HepG2 (cell line): ENCODE results near the gene RALB. TPM values are rescaled to one million over a fixed set of nuclear protein-coding genes. Genes with fewer than 3 reads are reported as not detected.

Experiments
- ATAC-seq: fragments of 200-7000 bp; cut with Tn5 transposase; 3 replicates; pipeline ENCODE4 v1.9.1; 2020; ENCODE audit warnings: mild to moderate bottlenecking, moderate library complexity
- BruUV-seq: library from RNA; stranded (reverse); fragments of 400-500 nt; replicated peaks from 2 replicates; lab custom pipeline; 2021; lab: Mats Ljungman, UMichigan
- CTCF ChIA-PET: fragments of 300-600 bp; formaldehyde crosslinking; extraction: SDS; loops from one replicate; lab custom pipeline; 2021; ENCODE audit warnings: low total read pairs, inconsistent platforms, low intra/inter-chr PET ratio; lab: Yijun Ruan, JAX
- POLR2A ChIA-PET: fragments of 350-600 bp; sonication (Branson Sonifier 250); formaldehyde crosslinking; loops from one replicate; lab custom pipeline; 2020; ENCODE audit warnings: antibody characterized with exemption, inconsistent platforms; lab: Yijun Ruan, JAX
- DNase-seq: peaks from one replicate; pipeline ENCODE4 v3.0.0-alpha.2; 2015; ENCODE audit warnings: low spot score
- FAIRE-seq: peaks from 3 replicates; lab custom pipeline; 2011; peaks lifted over from hg19 to GRCh38; lab: Jason Lieb, UNC
- H2AFZ ChIP-seq: one replicate; pipeline ENCODE4 v1.6.1; 2011; ENCODE audit warnings: low read length, inconsistent platforms
- H3K27ac ChIP-seq: fragments of 300-600 bp; 3 replicates; pipeline ENCODE4 v1.8.0; 2011; ENCODE audit warnings: mixed run types, mild to moderate bottlenecking, mixed read lengths, low read length, inconsistent platforms; ENCODE audit not compliant: insufficient read depth; ENCODE audit errors: extremely low read length
- H3K27me3 ChIP-seq, 2 experiments: fragments of 200-600 bp in 1 of 2; 2 replicates in 1 of 2; 3 replicates in 1 of 2; pipeline versions ENCODE4 v1.6.0 to v1.8.0; 2011; ENCODE audit warnings: low read length in 2 of 2, mild to moderate bottlenecking in 2 of 2, moderate library complexity in 2 of 2, inconsistent platforms in 1 of 2; ENCODE audit not compliant: insufficient read depth in 2 of 2, control insufficient read depth in 1 of 2
- H3K36me3 ChIP-seq, 2 experiments: fragments of 200-600 bp in 1 of 2; replicated peaks in 1 of 2; 2 replicates in 1 of 2; 3 replicates in 1 of 2; pipeline versions ENCODE4 v1.5.1 to v1.8.0; 2011; ENCODE audit warnings: low read length in 2 of 2, inconsistent platforms in 1 of 2; ENCODE audit not compliant: insufficient read depth in 2 of 2, control insufficient read depth in 1 of 2
- H3K4me1 ChIP-seq: 2 replicates; pipeline ENCODE4 v1.5.1; 2012; ENCODE audit warnings: low read length, inconsistent platforms; ENCODE audit not compliant: insufficient read depth
- H3K4me2 ChIP-seq: 2 replicates; pipeline ENCODE4 v1.6.0; 2011; ENCODE audit warnings: low read depth, low read length, inconsistent platforms
- H3K4me3 ChIP-seq, 3 experiments: fragments of 200-600 bp in 1 of 3; sonication (generic), shearing (Covaris generic) in 1 of 3; replicated peaks in 1 of 3; 2 replicates each; pipeline ENCODE4 v1.5.1; 2011 to 2016; ENCODE audit warnings: low read length in 3 of 3, inconsistent platforms in 2 of 3, low read depth in 2 of 3, mild to moderate bottlenecking in 2 of 3, control low read depth in 1 of 3, mixed read lengths in 1 of 3; ENCODE audit not compliant: insufficient read depth in 1 of 3
- H3K79me2 ChIP-seq: one replicate; pipeline ENCODE4 v1.6.1; 2011; ENCODE audit warnings: low read length, inconsistent platforms; ENCODE audit not compliant: insufficient read depth
- H3K9ac ChIP-seq: 2 replicates; pipeline ENCODE4 v1.6.0; 2011; ENCODE audit warnings: mild to moderate bottlenecking, low read depth, low read length, inconsistent platforms; ENCODE audit not compliant: insufficient read depth
- H3K9me3 ChIP-seq: 2 replicates; pipeline ENCODE4 v1.5.1; 2012; ENCODE audit warnings: mild to moderate bottlenecking, low read length
- H4K20me1 ChIP-seq: 2 replicates; pipeline ENCODE4 v1.6.0; 2011; ENCODE audit warnings: inconsistent platforms, mild to moderate bottlenecking, low read length, moderate library complexity; ENCODE audit not compliant: insufficient read depth
- ASH2L ChIP-seq: fragments of 300-600, 200-600 bp; sonication (generic); IDR thresholded peaks from 2 replicates; pipeline ENCODE4 v1.7.0; 2017; ENCODE audit warnings: low read depth, mild to moderate bottlenecking, moderate library complexity, mixed read lengths, low read length; ENCODE audit not compliant: insufficient read length
- ELF3 ChIP-seq: IDR thresholded peaks from 2 replicates; pipeline ENCODE4 v1.6.1; 2016; ENCODE audit warnings: missing genetic modification reagents, missing compliant biosample characterization
- GATAD1 ChIP-seq: IDR thresholded peaks from 2 replicates; pipeline ENCODE4 v1.6.1; 2016; ENCODE audit warnings: missing genetic modification reagents, missing compliant biosample characterization
- HOXA5 ChIP-seq: sonication (generic); formaldehyde crosslinking; IDR thresholded peaks from 2 replicates; pipeline ENCODE4 v1.4.0; 2020; ENCODE audit warnings: missing genetic modification reagents
- MAFF ChIP-seq: IDR thresholded peaks from 2 replicates; pipeline ENCODE4 v1.6.1; 2011; ENCODE audit warnings: low read depth, low read length, improper control_type of control experiment
- MAFK ChIP-seq, 2 experiments: IDR thresholded peaks in 1 of 2; conservative IDR thresholded peaks in 1 of 2; 2 replicates each; pipeline ENCODE4 v1.6.1; 2011; ENCODE audit warnings: improper control_type of control experiment in 2 of 2, low read length in 2 of 2
- MEIS2 ChIP-seq: sonication (generic); formaldehyde crosslinking; IDR thresholded peaks from 2 replicates; pipeline ENCODE4 v1.9.0; 2021; ENCODE audit warnings: mild to moderate bottlenecking, missing genetic modification reagents
- NCOA5 ChIP-seq: sonication (generic); formaldehyde crosslinking; IDR thresholded peaks from 2 replicates; pipeline ENCODE4 v1.4.0; 2020; ENCODE audit warnings: missing genetic modification reagents
- RARA ChIP-seq: IDR thresholded peaks from 2 replicates; pipeline ENCODE4 v1.6.1; 2016; ENCODE audit warnings: missing genetic modification reagents, missing compliant biosample characterization
- SATB2 ChIP-seq: sonication (generic); formaldehyde crosslinking; IDR thresholded peaks from 2 replicates; pipeline ENCODE4 v1.5.0; 2020; ENCODE audit warnings: missing genetic modification reagents
- SRSF4 ChIP-seq: fragments of 200-400 bp; formaldehyde crosslinking; IDR thresholded peaks from one replicate; pipeline ENCODE4 v1.6.1; 2018; ENCODE audit warnings: mild to moderate bottlenecking, low read depth, low read length, moderate library complexity; ENCODE audit not compliant: poor library complexity, severe bottlenecking
- YEATS4 ChIP-seq: sonication (generic); formaldehyde crosslinking; IDR thresholded peaks from 2 replicates; pipeline ENCODE4 v1.4.0; 2020; ENCODE audit warnings: missing genetic modification reagents, borderline replicate concordance
- ZNF230 ChIP-seq: sonication (generic); formaldehyde crosslinking; IDR thresholded peaks from 2 replicates; pipeline ENCODE4 v1.4.0; 2020; ENCODE audit warnings: mild to moderate bottlenecking, missing genetic modification reagents
- ZNF850 ChIP-seq: sonication (generic); formaldehyde crosslinking; conservative IDR thresholded peaks from 2 replicates; pipeline ENCODE4 v1.9.0; 2021; ENCODE audit warnings: mild to moderate bottlenecking, missing genetic modification reagents
- ZSCAN21 ChIP-seq: sonication (generic); formaldehyde crosslinking; IDR thresholded peaks from 2 replicates; pipeline ENCODE4 v1.8.0; 2022; ENCODE audit warnings: mild to moderate bottlenecking, missing genetic modification reagents, moderate library complexity, borderline replicate concordance
- WGBS: methylation state at CpG from one replicate; pipeline ENCODE4 v1.1.6; 2017; ENCODE audit warnings: low lambda C conversion rate; 5-methylcytosine and 5-hydroxymethylcytosine counted together
- in situ Hi-C: cut with HindIII; loops from 2 replicates; pipeline ENCODE4 v1.10.0; 2017; ENCODE audit warnings: low pct_unique_long_range_greater_than_20kb; ENCODE audit not compliant: extremely low pct_ligation_motif_present
- intact Hi-C: fragments of 100-400 bp; cut with micrococcal nuclease; formaldehyde crosslinking; loops from one replicate; pipeline ENCODE4 v1.10.0; 2022; ENCODE audit not compliant: unreplicated experiment
- polyA plus RNA-seq, 8 experiments: library from polyadenylated mRNA; depleted of rRNA in 3 of 8; stranded (reverse) in 7 of 8; unstranded in 1 of 8; fragments of >200 nt; fragmentation: Illumina TruSeq in 4 of 8; extraction: Trizol in 4 of 8; gene quantifications; 2 replicates each; pipeline versions ENCODE4 v1.2.1 to v1.2.3, GENCODE V29; 2011 to 2016; ENCODE audit warnings: low read depth in 4 of 8, missing spikeins in 1 of 8, mixed read lengths in 1 of 8; ENCODE audit not compliant: insufficient read depth in 1 of 8
- total RNA-seq, 5 experiments: library from RNA; depleted of rRNA; stranded (reverse); fragments of >200 nt; fragmentation: Illumina TruSeq; extraction: Trizol; gene quantifications; 2 replicates each; pipeline ENCODE4 v1.2.3, GENCODE V29; 2016; ENCODE audit warnings: low read depth in 1 of 5
- TF ChIP-seq, protein P1 (sequence below): IDR thresholded peaks from 2 replicates; pipeline ENCODE4 v1.6.1; 2016; ENCODE audit warnings: missing genetic modification reagents, missing compliant biosample characterization
- TF ChIP-seq, protein P2 (sequence below), 2 experiments: IDR thresholded peaks; 2 replicates each; pipeline ENCODE4 v1.6.1; 2011 to 2012; ENCODE audit warnings: low read length in 2 of 2, borderline replicate concordance in 1 of 2, low read depth in 1 of 2, mild to moderate bottlenecking in 1 of 2, moderate library complexity in 1 of 2
- TF ChIP-seq, protein P3 (sequence below): sonication (generic); formaldehyde crosslinking; IDR thresholded peaks from 2 replicates; pipeline ENCODE4 v1.8.0; 2022; ENCODE audit warnings: mild to moderate bottlenecking, missing genetic modification reagents, moderate library complexity

Gene RALB
- total and polyA plus RNA-seq, 2 of the 13 experiments (the other 11 are each of a cell fraction or from before 2014, with no cell fraction given): 37.8 to 43.2 TPM

DNA sequence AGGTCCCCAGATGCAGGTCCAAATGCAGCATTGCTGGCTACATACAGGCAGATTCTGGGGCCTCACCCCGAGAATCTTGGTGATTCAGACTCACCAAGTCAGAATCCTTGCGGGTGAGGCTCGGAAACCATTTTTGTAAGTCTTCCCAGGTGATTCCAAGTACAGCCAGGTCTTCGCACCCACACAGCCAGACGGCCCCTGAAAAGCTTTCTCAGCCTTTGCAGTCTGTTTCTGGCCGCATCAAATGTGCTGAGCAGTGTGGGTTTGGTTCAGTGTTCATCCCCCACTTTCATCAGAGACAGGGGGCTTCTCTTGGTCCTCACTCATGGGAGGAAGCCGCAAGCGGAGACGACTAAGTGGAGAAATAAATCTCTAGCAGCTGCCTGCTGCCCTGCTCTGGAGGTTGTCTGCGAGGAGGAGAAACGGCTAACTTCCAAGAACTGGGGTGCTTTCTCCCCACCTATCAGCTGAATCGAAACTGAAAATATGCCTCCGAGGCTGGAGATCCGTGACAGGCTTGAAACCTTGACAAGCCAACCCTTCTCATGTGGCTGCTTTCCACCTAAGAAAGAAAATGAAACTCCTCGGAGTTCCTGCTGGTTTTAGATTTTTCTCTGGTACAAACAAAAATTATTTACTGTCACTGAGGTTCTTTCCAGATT lies 20.5 kb upstream of the RALB start:
- H3K9me3 ChIP-seq: no peaks in the 10 kb centered on the region
- peak overlapping the region; percentile 94 for H2AFZ ChIP-seq
- FAIRE-seq (no peak), DNase-seq (no peak), ATAC-seq (peak; percentile 14)
- peak overlapping the region; percentile 61; the same call in 1 of the 2 replicates for H3K9ac ChIP-seq
- peak overlapping the region; percentile 95 for H3K4me2 ChIP-seq
- ChIA-PET POLR2A (interaction anchor here (1.1 to 2.1 kb wide), 3 partner anchors 9 to 21 kb away, joined by 3 to 8 read pairs (median 5); partner anchors contain the start of genes RALB and TMEM185B), CTCF (no interaction called here)
- peaks cover 67% of the 10 kb centered on the region for H3K4me1 ChIP-seq
- peak overlapping the region; percentile 61 to 77 (median 74) for H3K4me3 ChIP-seq
- H3K27me3 ChIP-seq: peaks cover 4 to 27% of the 10 kb centered on the region in 2 experiments; a peak in 4 of 5 replicates
- in situ Hi-C loops (no loop called here), intact Hi-C loops (loop anchor here (5.0 kb wide), 1 partner anchor 75 kb away; no protein-coding TSS in a partner anchor)
- H3K36me3 ChIP-seq: no peaks in the 10 kb centered on the region
- WGBS: 2% methylated on average over 14 of the region's 15 CpGs
- H3K27ac ChIP-seq: no peak overlapping the region
- BruUV-seq: no TSS peak
- H4K20me1 ChIP-seq: no peaks in the 10 kb centered on the region
- no peaks in the 10 kb centered on the region for H3K79me2 ChIP-seq
- TF ChIP-seq ZNF230 (CRISPR knock-in tag) (0 out of 2 replicates have a peak, but pooled peaks have one; percentile 17), ASH2L (peak; percentile 13), MEIS2 (CRISPR knock-in tag) (0 out of 2 replicates have a peak, but pooled peaks have one; percentile 45), YEATS4 (CRISPR knock-in tag) (peak; percentile 24; the same call in 1 of the 2 replicates), NCOA5 (CRISPR knock-in tag) (no peak), MAFF (peak; percentile 37; the same call in 1 of the 2 replicates), SATB2 (CRISPR knock-in tag) (0 out of 2 replicates have a peak, but pooled peaks have one; percentile 48), HOXA5 (no peak), ELF3 (CRISPR knock-in tag) (no peak), MAFK (conservative IDR thresholded peaks at IDR 0.05 in 1 of 2, IDR thresholded peaks at IDR 0.05 in 1 of 2; ENCODE audit: low read length in 2 of 2) (peak; percentile 29 to 64; a peak in 1 of 4 replicates), ZNF850 (CRISPR knock-in tag) (no peak), ZSCAN21 (CRISPR knock-in tag) (no peak), RARA (CRISPR knock-in tag) (no peak), GATAD1 (CRISPR knock-in tag) (no peak), SRSF4 (no peak)
- TF ChIP-seq, protein P1, sequence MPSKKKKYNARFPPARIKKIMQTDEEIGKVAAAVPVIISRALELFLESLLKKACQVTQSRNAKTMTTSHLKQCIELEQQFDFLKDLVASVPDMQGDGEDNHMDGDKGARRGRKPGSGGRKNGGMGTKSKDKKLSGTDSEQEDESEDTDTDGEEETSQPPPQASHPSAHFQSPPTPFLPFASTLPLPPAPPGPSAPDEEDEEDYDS: no peak
- TF ChIP-seq, protein P2, sequence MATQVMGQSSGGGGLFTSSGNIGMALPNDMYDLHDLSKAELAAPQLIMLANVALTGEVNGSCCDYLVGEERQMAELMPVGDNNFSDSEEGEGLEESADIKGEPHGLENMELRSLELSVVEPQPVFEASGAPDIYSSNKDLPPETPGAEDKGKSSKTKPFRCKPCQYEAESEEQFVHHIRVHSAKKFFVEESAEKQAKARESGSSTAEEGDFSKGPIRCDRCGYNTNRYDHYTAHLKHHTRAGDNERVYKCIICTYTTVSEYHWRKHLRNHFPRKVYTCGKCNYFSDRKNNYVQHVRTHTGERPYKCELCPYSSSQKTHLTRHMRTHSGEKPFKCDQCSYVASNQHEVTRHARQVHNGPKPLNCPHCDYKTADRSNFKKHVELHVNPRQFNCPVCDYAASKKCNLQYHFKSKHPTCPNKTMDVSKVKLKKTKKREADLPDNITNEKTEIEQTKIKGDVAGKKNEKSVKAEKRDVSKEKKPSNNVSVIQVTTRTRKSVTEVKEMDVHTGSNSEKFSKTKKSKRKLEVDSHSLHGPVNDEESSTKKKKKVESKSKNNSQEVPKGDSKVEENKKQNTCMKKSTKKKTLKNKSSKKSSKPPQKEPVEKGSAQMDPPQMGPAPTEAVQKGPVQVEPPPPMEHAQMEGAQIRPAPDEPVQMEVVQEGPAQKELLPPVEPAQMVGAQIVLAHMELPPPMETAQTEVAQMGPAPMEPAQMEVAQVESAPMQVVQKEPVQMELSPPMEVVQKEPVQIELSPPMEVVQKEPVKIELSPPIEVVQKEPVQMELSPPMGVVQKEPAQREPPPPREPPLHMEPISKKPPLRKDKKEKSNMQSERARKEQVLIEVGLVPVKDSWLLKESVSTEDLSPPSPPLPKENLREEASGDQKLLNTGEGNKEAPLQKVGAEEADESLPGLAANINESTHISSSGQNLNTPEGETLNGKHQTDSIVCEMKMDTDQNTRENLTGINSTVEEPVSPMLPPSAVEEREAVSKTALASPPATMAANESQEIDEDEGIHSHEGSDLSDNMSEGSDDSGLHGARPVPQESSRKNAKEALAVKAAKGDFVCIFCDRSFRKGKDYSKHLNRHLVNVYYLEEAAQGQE (IDR thresholded peaks at IDR 0.05; ENCODE audit: borderline replicate concordance in 1 of 2, low read depth in 1 of 2, low read length in 2 of 2): no peak
- TF ChIP-seq, protein P3, sequence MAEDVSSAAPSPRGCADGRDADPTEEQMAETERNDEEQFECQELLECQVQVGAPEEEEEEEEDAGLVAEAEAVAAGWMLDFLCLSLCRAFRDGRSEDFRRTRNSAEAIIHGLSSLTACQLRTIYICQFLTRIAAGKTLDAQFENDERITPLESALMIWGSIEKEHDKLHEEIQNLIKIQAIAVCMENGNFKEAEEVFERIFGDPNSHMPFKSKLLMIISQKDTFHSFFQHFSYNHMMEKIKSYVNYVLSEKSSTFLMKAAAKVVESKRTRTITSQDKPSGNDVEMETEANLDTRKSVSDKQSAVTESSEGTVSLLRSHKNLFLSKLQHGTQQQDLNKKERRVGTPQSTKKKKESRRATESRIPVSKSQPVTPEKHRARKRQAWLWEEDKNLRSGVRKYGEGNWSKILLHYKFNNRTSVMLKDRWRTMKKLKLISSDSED (CRISPR knock-in tag): no peak
